ENCODE results near the gene PRM1. TPM values are rescaled to one million over a fixed set of nuclear protein-coding genes. Genes with fewer than 3 reads are reported as not detected.

PRM1 gene
- total RNA-seq, 4 donors from 2014 or later = not detected

GRCh38 chr16:11259655-11260595 is 21.2 kb downstream of the PRM1 start:
- no peak for DNase-seq
- no peak overlapping the region for H3K27ac ChIP-seq

GRCh38 chr16:11258553-11259492 is 22.3 kb downstream of the PRM1 start:
- TF ChIP-seq CTCF (IDR thresholded peaks at IDR 0.05) = no peak
- no peak for TF ChIP-seq POLR2A (IDR thresholded peaks at IDR 0.05)
- no peak for DNase-seq
- 37 to 53% methylated on average over 8 of the region's 15 CpGs for WGBS, 2 donors
- peak overlapping the region in 2 of 4 donors; percentile 13 to 48 for H3K4me3 ChIP-seq
- peaks cover 20 to 48% (median 29%) of the 10 kb centered on the region in 3 donors for H3K4me1 ChIP-seq
- peaks cover 0 to 12% (median 0%) of the 10 kb centered on the region in 4 donors for H3K27me3 ChIP-seq
- H3K27ac ChIP-seq = peak overlapping the region in 2 of 4 donors; percentile 36 to 59
- intact Hi-C loops (cut with DNase I) = loop anchor here (5.0 to 10.0 kb wide), 2 partner anchors 96 to 287 kb away; no protein-coding TSS in a partner anchor
- H3K9me3 ChIP-seq = no peaks in the 10 kb centered on the region
- no peaks in the 10 kb centered on the region for H3K36me3 ChIP-seq

More at GRCh38 chr16:11259655-11260595, 21.2 kb downstream of the PRM1 start:
- no peak overlapping the region for H3K4me3 ChIP-seq
- peaks cover 16 to 37% (median 24%) of the 10 kb centered on the region in 3 donors for H3K4me1 ChIP-seq
- WGBS, 2 donors = 85 to 86% methylated on average over 8 to 11 of the region's 12 CpGs
- no peak for TF ChIP-seq CTCF (IDR thresholded peaks at IDR 0.05)
- H3K27me3 ChIP-seq = peaks cover 0 to 3% (median 0%) of the 10 kb centered on the region in 4 donors
- no peaks in the 10 kb centered on the region for H3K9me3 ChIP-seq
- H3K36me3 ChIP-seq = no peaks in the 10 kb centered on the region
- intact Hi-C loops (cut with DNase I) = loop anchor here (5.0 to 10.0 kb wide), 2 partner anchors 95 to 288 kb away; no protein-coding TSS in a partner anchor

- Histone ChIP-seq H3K9me3 (no peaks in the 10 kb centered on the region), H3K4me1 (peaks cover 29 to 63% (median 29%) of the 10 kb centered on the region in 3 donors), H3K27me3 (peaks cover 0 to 17% (median 0%) of the 10 kb centered on the region in 4 donors), H3K36me3 (no peaks in the 10 kb centered on the region), H3K27ac (peak overlapping the region; percentile 97 to 98 (median 97)), H3K4me3 (peak overlapping the region; percentile 71 to 92 (median 80))
- intact Hi-C loops (cut with DNase I) = loop anchor here (5.0 to 10.0 kb wide), 2 partner anchors 97 to 285 kb away; no protein-coding TSS in a partner anchor
- 11 to 29% methylated on average over 5 to 18 of the region's 21 CpGs for WGBS, 2 donors
- TF ChIP-seq POLR2A (IDR thresholded peaks at IDR 0.05) = no peak
- peak; percentile 56 to 85 (median 71) for TF ChIP-seq CTCF (IDR thresholded peaks at IDR 0.05)
- DNase-seq = no peak
Measured at GRCh38 chr16:11257131-11257938, 23.8 kb downstream of the PRM1 start.

- H3K4me1 ChIP-seq = peaks cover 29 to 69% (median 29%) of the 10 kb centered on the region in 3 donors
- 0% methylated on average over 2 to 4 of the region's 32 CpGs for WGBS, 2 donors
- intact Hi-C loops (cut with DNase I) = loop anchor here (5.0 to 10.0 kb wide), 2 partner anchors 98 to 284 kb away; no protein-coding TSS in a partner anchor
Measured at GRCh38 chr16:11256661-11257130, 24.4 kb downstream of the PRM1 start.

More at GRCh38 chr16:11256661-11257130, 24.4 kb downstream of the PRM1 start:
- peak overlapping the region; percentile 71 to 92 (median 80) for H3K4me3 ChIP-seq
- TF ChIP-seq POLR2A (IDR thresholded peaks at IDR 0.05) (no peak), CTCF (IDR thresholded peaks at IDR 0.05) (no peak)
- H3K27ac ChIP-seq = peak overlapping the region; percentile 97 to 98 (median 97)
- peaks cover 0 to 20% (median 0%) of the 10 kb centered on the region in 4 donors for H3K27me3 ChIP-seq
- no peak for DNase-seq
- H3K9me3 ChIP-seq = no peaks in the 10 kb centered on the region
- no peaks in the 10 kb centered on the region for H3K36me3 ChIP-seq
